ENCODE results near the gene TBX22. TPM values are rescaled to one million over a fixed set of nuclear protein-coding genes. Genes with fewer than 3 reads are reported as not detected.

The TBX22 gene
- total and polyA plus RNA-seq, 2 donors (not counting 1 experiment from before 2014, with no cell fraction given): not detected

DNA sequence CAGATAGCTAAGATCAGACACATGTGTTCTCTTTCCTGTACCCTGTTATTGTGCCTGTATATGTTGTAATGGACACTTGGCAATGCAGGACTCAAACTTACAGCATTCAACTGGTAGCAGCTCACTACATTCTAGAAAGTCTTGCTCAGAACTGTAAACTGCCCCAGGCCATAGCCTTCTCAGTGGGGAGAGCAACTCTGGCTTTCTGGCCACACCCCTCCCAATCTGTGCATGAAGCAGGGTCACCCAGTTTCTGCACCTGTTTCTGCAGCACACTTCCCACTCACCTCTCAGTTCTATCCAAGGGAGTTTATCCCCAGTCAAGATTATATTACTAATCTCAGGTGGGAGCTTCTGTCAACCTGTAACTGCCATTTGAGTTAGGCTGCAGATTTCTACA lies 38.9 kb upstream of the TBX22 start:
- Mint-ChIP-seq H3K4me1 (no peaks in the 10 kb centered on the region), H3K4me3 (no peak overlapping the region), H3K27ac (no peak overlapping the region), H3K27me3 (no peaks in the 10 kb centered on the region), H3K9me3 (ENCODE audit: insufficient read depth) (no peaks in the 10 kb centered on the region)
- Histone ChIP-seq H2AFZ (ENCODE audit: insufficient read depth, low read depth, low read length, poor library complexity, severe bottlenecking) (no peak overlapping the region), H3K4me2 (replicated peaks; ENCODE audit: low read depth, low read length, poor library complexity, severe bottlenecking) (no peak overlapping the region), H4K20me1 (ENCODE audit: control insufficient read depth, insufficient read depth, low read length, poor library complexity, severe bottlenecking) (no peaks in the 10 kb centered on the region), H3K27me3 (replicated peaks in 1 of 4; ENCODE audit: control extremely low read depth in 1 of 4, control insufficient read depth in 3 of 4, insufficient read depth in 4 of 4, low read length in 3 of 4) (no peaks in the 10 kb centered on the region), H3K27ac (ENCODE audit: low read length in 2 of 2) (no peak overlapping the region), H3K9me3 (ENCODE audit: control extremely low read depth in 1 of 3, control insufficient read depth in 2 of 3, insufficient read depth in 1 of 3, low read length in 2 of 3) (no peaks in the 10 kb centered on the region), H3K4me1 (ENCODE audit: control insufficient read depth in 2 of 2, insufficient read depth in 2 of 2, low read length in 2 of 2) (no peaks in the 10 kb centered on the region), H3K79me2 (ENCODE audit: control insufficient read depth, insufficient read depth, low read length) (no peaks in the 10 kb centered on the region), H3K9ac (ENCODE audit: low read length) (no peak overlapping the region), H3K4me3 (ENCODE audit: control extremely low read depth in 1 of 5, extremely low read depth in 1 of 5, insufficient read depth in 1 of 5, low read depth in 2 of 5, low read length in 4 of 5) (no peak overlapping the region), H3K36me3 (replicated peaks in 1 of 2; ENCODE audit: control extremely low read depth in 1 of 2, control insufficient read depth in 1 of 2, extremely low read depth in 1 of 2, insufficient read depth in 2 of 2, low read length in 1 of 2) (no peaks in the 10 kb centered on the region)
- no peak for TF ChIP-seq CTCF (IDR thresholded peaks at IDR 0.05)
- no peak for TF ChIP-seq EZH2 (IDR thresholded peaks at IDR 0.05; ENCODE audit: borderline replicate concordance, insufficient read depth, low read depth, low read length, poor library complexity, severe bottlenecking)
- DNase-seq (no peak), ATAC-seq (ENCODE audit: low read depth) (no peak)
- POLR2A ChIA-PET: no interaction called here
- intact Hi-C loops (cut with micrococcal nuclease): no loop called here
- CTCF ChIA-PET: no interaction called here

DNA sequence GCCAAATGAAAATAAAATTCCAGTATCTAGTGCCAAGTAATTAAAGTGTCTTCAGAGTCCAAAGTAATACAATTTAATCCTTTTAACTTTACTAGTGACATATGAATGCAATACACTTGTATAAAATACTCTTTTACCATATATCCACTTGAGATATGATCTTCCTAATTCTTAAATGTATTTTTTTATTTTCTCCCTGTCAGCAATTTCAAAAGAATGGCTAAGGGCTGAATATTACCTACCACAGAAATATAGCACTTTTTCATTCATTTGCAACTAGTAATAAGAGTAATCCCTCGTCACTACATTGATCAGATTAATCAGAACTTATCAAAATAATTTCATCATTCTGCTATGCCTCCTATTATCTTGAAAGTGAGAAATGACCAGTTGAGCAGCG lies 10.1 kb upstream of the TBX22 start:
- CTCF ChIA-PET: no interaction called here
- no CpG with 5 or more reads among the region's 2 CpGs for WGBS (ENCODE audit: insufficient coverage)
- ATAC-seq (ENCODE audit: low read depth): no peak

More for the DNA sequence above, 10.1 kb upstream of the TBX22 start:
- Mint-ChIP-seq H3K27me3 (no peaks in the 10 kb centered on the region), H3K9me3 (ENCODE audit: insufficient read depth) (no peaks in the 10 kb centered on the region), H3K4me1 (no peaks in the 10 kb centered on the region), H3K4me3 (no peak overlapping the region), H3K27ac (no peak overlapping the region)
- Histone ChIP-seq H3K4me2 (replicated peaks; ENCODE audit: low read depth, low read length, poor library complexity, severe bottlenecking) (no peak overlapping the region), H3K9me3 (ENCODE audit: control extremely low read depth in 1 of 3, control insufficient read depth in 2 of 3, insufficient read depth in 1 of 3, low read length in 2 of 3) (no peaks in the 10 kb centered on the region), H3K79me2 (ENCODE audit: control insufficient read depth, insufficient read depth, low read length) (no peaks in the 10 kb centered on the region), H3K4me3 (ENCODE audit: control extremely low read depth in 1 of 5, extremely low read depth in 1 of 5, insufficient read depth in 1 of 5, low read depth in 2 of 5, low read length in 4 of 5) (no peak overlapping the region), H3K27me3 (replicated peaks in 1 of 4; ENCODE audit: control extremely low read depth in 1 of 4, control insufficient read depth in 3 of 4, insufficient read depth in 4 of 4, low read length in 3 of 4) (no peaks in the 10 kb centered on the region), H4K20me1 (ENCODE audit: control insufficient read depth, insufficient read depth, low read length, poor library complexity, severe bottlenecking) (no peaks in the 10 kb centered on the region), H3K36me3 (replicated peaks in 1 of 2; ENCODE audit: control extremely low read depth in 1 of 2, control insufficient read depth in 1 of 2, extremely low read depth in 1 of 2, insufficient read depth in 2 of 2, low read length in 1 of 2) (no peaks in the 10 kb centered on the region), H3K27ac (ENCODE audit: low read length in 2 of 2) (no peak overlapping the region), H3K4me1 (ENCODE audit: control insufficient read depth in 2 of 2, insufficient read depth in 2 of 2, low read length in 2 of 2) (no peaks in the 10 kb centered on the region), H3K9ac (ENCODE audit: low read length) (no peak overlapping the region), H2AFZ (ENCODE audit: insufficient read depth, low read depth, low read length, poor library complexity, severe bottlenecking) (no peak overlapping the region)
- TF ChIP-seq CTCF (IDR thresholded peaks at IDR 0.05) (no peak), EZH2 (IDR thresholded peaks at IDR 0.05; ENCODE audit: borderline replicate concordance, insufficient read depth, low read depth, low read length, poor library complexity, severe bottlenecking) (no peak)
- POLR2A ChIA-PET: no interaction called here
- no peak for DNase-seq
- intact Hi-C loops (cut with micrococcal nuclease): no loop called here

All from B cell (primary cell).